Iris pigment epithelial cell (primary cell): ENCODE results near the gene SDK1.
"Not testable (repeated sequence)": the region's sequence is repeated elsewhere in the genome, so short reads cannot be mapped to it uniquely, and the experiment has no call there.

Source experiments
- DNase-seq: peaks from one replicate; pipeline ENCODE4 v3.0.0-alpha.2; 2011; ENCODE audit warnings: low read depth

The SDK1 gene

DNA sequence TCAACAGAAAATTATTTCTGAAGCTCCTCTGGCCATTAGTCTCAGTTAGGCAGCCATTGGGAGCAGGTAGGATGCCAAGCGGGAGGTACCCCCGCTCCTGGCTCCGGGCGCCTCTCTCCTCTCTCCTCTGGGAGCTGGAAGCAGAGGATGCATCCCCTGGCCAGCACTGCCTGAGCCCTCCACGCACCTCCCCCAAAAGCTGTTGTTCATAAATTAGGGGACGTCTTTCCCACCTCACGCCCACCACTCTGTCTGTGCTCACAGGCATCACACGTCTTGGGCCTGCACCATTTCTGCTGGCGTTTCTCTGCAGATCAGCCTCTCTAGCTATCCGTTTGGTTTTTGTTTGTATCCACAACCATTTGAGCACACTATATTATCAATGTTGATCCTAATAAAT lies 772.0 kb downstream of the SDK1 start:
- DNase-seq = no peak

GRCh38 chr7:4073750-4074149 lies 772.7 kb downstream of the SDK1 start:
- no peak for DNase-seq

DNA sequence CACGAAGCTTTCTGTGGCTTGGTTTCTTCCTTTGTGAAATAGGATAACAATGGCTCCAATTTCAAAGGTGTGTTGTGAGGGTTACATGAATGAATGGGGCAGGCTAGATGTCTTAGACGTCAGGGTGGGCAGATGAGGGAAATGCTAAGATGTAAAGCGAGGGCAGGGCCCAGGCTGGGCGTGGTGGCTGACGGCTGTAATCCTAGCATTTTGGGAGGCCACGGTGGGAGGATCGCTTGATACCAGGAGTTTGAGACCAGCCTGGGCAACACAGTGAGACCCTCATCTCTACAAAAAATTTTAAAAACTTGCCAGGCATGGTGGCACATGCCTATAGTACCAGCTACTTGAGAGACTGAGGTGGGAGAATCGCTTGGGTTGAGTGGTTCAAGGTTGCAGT lies 773.4 kb downstream of the SDK1 start:
- no peak for DNase-seq

GRCh38 chr7:4074994-4075393 lies 773.9 kb downstream of the SDK1 start:
- no peak for DNase-seq

GRCh38 chr7:4076701-4077294 lies 775.7 kb downstream of the SDK1 start:
- DNase-seq = no peak

DNA sequence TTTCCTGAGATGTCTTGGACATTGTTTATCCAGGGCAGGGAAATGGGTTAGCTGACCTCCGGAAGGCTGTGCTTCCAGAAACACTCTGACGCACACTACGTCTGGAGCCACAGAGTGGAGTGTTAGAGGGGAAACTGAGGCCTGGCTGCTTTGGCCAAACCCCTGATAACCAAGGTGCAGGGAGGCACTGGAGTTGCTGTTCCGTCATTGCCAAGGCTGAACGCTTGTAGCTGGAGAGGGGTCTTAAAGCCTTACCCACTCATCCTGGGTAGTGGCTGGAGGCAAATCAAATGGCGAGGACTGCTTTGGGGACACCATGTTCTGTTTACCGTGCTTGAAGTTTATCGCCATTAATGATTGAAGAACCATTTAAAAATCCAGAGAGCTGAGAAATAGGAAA lies 776.9 kb downstream of the SDK1 start:
- DNase-seq = no peak

DNA sequence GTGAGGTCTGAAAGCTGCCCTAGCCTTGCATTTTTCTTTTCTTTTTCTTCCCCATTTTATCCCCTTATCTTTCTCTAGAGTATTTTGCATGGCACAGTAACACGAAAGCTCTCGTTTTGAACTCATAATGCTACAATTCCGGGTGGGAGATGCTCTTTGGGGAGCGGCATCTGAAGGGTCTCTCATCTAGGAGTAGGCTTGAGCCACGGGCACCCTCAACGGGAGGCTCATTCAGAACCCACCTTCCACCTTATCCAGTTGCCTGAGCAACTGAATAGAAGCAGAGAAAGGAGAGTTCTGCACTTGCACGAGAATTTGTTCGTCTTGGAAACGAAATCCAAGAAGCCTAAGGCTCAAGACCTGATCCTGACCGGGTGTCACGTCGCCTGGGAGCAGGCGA lies 777.5 kb downstream of the SDK1 start:
- DNase-seq = no peak

DNA sequence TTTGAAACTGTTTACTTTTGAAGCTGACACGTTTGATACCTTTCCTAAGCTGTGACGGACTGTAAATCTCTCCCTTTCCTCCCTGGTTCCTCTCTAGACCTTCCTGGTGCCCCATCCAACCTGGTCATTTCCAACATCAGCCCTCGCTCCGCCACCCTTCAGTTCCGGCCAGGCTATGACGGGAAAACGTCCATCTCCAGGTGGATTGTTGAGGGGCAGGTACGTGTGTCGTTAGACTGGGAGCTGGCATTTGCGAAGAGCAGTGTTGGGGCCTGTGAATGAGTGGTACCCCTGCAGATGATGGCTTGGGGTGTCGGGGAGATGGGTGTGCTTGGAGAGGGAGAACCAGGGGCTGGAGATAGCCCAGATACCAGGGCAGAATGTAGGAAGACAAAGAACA lies 778.3 kb downstream of the SDK1 start:
- no peak for DNase-seq

- no peak for DNase-seq
Observed at GRCh38 chr7:4079956-4080355, 778.9 kb downstream of the SDK1 start.

GRCh38 chr7:4080954-4081353 lies 779.9 kb downstream of the SDK1 start:
- DNase-seq = no peak

DNA sequence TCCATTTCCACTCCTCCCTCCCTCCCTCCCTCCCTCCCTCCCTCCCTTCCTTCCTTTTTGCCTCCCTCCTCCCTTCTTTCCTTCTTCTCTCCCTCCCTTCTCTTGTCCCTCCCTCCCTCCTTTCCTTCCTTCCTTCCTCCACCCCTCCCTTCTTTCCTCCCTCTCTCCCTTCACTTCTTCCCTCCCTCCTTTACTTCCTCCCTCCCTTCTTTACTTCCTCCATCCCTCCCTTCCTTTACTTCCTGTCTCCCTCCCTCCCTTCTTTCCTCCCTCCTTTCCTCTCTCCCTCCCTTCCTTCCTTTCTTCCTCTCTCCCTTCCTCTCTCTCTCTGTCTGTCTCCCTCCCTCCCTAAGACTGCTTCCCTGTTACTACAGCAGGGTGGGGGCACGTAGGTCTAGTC lies 782.5 kb downstream of the SDK1 start:
- DNase-seq = no peak

DNA sequence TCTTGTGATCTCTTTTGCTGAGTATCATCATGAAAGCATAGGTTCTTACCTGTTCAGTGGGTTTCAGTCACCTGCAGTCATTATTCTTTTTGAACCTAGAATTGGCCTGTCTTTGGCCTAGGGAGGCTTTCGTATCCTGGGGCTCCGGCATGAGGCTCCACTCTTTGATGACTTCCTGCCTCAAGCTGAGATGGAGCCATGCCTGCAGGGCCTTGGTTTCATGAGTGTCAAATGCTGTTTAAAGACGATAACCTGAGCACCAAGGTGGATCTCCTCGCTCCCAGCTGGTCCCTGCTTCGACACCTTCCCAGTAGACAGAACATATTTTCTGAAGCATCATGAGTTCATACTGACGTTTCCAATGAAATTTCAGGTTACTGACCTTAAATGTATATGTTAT lies 783.2 kb downstream of the SDK1 start:
- DNase-seq = no peak

DNA sequence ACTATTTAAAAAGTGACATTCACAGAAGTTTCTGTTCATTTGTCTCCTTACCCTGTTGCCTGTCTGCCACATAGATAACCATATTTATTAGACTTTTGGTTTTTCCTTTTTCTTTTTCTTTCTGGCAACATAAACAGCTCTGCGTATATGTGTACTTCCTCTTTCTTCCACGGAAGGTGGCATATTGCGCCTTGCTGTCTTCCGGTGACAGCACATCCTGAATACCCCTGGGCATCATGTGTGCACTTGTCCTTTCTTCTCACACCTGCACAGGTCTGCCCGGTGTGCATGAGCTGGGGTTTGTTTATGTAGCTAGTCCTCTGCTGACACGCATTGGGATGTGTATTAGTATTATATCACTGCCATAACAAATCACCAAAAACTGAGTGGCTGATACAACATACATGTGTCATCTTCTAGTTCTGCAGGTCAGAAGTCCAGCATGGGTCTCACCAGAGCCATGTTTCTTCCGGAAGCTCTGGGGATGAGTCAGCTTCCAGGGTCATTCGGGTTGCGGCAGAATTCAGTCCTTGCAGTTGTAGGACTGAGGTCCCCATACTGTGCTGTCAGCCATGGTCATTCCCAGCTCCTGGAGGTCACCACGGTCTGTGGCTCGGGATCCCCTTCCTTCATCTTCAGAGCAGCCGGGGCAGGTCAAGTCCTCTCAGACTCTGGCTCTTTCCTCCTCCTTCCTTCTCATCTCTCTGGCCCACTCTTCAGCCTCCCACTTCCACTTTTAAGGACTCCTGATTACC lies 785.1 kb downstream of the SDK1 start:
- DNase-seq = no peak

GRCh38 chr7:4086723-4087122 lies 785.7 kb downstream of the SDK1 start:
- no peak for DNase-seq

GRCh38 chr7:4091767-4092166 lies 790.7 kb downstream of the SDK1 start:
- DNase-seq = no peak

- no peak for DNase-seq
Observed at GRCh38 chr7:4093035-4093434, 792.0 kb downstream of the SDK1 start.

- DNase-seq = no peak
Observed at GRCh38 chr7:4093483-4093882, 792.4 kb downstream of the SDK1 start.

GRCh38 chr7:4094158-4094557 lies 793.1 kb downstream of the SDK1 start:
- DNase-seq = not testable (repeated sequence)

DNA sequence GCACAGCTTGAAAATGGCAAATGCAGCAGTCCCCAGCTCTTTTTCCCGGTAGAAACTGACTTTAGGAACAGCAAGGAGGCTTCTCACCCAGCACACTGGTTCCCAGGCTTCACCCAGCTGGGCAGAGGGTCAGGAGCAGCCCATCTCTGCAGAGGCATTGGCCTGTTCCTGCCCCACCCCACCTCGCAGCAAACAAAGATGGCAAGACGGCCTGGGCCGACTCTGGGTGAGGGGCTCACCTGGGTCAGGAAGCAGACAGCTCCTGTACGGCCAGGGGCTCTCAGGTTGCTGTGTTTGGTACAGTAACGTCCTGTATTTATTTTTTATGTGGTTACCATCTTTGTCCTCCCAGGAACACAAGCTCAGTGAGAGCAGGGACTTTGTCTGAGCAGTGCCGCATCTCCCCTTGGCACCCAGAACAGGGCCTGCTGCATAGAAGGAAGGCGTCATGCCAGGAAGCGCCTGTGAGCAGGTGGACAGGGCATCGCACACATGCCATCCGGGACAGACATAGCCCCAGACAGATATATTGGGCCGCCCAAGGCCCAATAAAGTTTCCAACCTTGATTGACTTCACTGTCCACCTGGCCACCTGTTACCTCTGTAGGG lies 796.1 kb downstream of the SDK1 start:
- DNase-seq = no peak

GRCh38 chr7:4098169-4098568 lies 797.1 kb downstream of the SDK1 start:
- DNase-seq = no peak

GRCh38 chr7:4099651-4100050 lies 798.6 kb downstream of the SDK1 start:
- no peak for DNase-seq

DNA sequence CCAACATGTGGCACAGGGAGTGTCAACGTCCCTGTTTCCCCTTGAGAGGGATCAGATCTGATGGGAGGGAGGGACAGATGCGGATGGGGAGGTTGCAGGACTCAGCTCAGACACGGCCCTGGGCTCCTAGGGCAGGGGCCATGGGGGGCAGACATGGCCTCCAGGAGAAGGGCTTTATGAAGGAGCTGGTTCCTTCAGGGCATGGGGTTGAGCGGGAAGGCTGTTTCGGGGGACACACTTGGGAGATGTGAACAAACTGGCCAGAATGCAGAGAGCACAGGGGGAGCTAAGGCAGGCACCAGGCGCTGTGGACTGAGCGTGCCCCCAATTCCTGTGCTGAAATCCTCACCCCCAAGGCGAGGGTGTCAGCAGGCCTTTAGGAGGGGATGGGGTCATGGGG lies 799.1 kb downstream of the SDK1 start:
- DNase-seq = no peak

GRCh38 chr7:4100691-4101090 lies 799.6 kb downstream of the SDK1 start:
- no peak for DNase-seq
